PFSK-1 (cell line): Measurements from ENCODE around the gene C16orf95.

Source experiments
- FOXP2 ChIP-seq: optimal IDR thresholded peaks from 2 replicates; pipeline ENCODE3; 2011; ENCODE audit warnings: borderline replicate concordance, control low read depth, inconsistent platforms; ENCODE audit not compliant: insufficient read depth; ENCODE audit errors: extremely low read length, extremely low read depth
- POLR2AphosphoS5 ChIP-seq: IDR thresholded peaks from 2 replicates; pipeline ENCODE4 v1.6.1; 2012; ENCODE audit warnings: low read depth, mild to moderate bottlenecking, control low read depth, low read length, moderate library complexity
- REST ChIP-seq, 2 experiments: IDR thresholded peaks; 2 replicates each; pipeline versions ENCODE4 v1.6.1 to v1.8.0; 2011 to 2012; ENCODE audit warnings: low read depth in 2 of 2, low read length in 2 of 2, control low read depth in 1 of 2, inconsistent platforms in 1 of 2, mild to moderate bottlenecking in 1 of 2, moderate library complexity in 1 of 2; ENCODE audit not compliant: insufficient read depth in 1 of 2
- SIN3A ChIP-seq: IDR thresholded peaks from 2 replicates; pipeline ENCODE4 v1.6.1; 2012; ENCODE audit warnings: mild to moderate bottlenecking, low read length, moderate library complexity, borderline replicate concordance; ENCODE audit not compliant: insufficient read depth
- TAF1 ChIP-seq: IDR thresholded peaks from 2 replicates; pipeline ENCODE4 v1.6.1; 2012; ENCODE audit warnings: low read length, control low read depth, borderline replicate concordance; ENCODE audit not compliant: insufficient read depth

Gene C16orf95

GRCh38 chr16:87339086-87339723 lies 22.0 kb upstream of the C16orf95 start:
- TF ChIP-seq SIN3A (no peak), REST (IDR thresholded peaks at IDR 0.05; ENCODE audit: insufficient read depth in 1 of 2, low read depth in 2 of 2, low read length in 2 of 2) (no peak), TAF1 (no peak), FOXP2 (no peak), POLR2AphosphoS5 (no peak)

GRCh38 chr16:87338155-87338765 lies 21.1 kb upstream of the C16orf95 start:
- no peak for TF ChIP-seq TAF1
- no peak for TF ChIP-seq FOXP2
- TF ChIP-seq REST (IDR thresholded peaks at IDR 0.05; ENCODE audit: insufficient read depth in 1 of 2, low read depth in 2 of 2, low read length in 2 of 2): no peak
- no peak for TF ChIP-seq SIN3A
- no peak for TF ChIP-seq POLR2AphosphoS5

GRCh38 chr16:87337262-87337771 lies 20.1 kb upstream of the C16orf95 start:
- no peak for TF ChIP-seq FOXP2
- no peak for TF ChIP-seq SIN3A
- no peak for TF ChIP-seq POLR2AphosphoS5
- TF ChIP-seq TAF1: no peak
- no peak for TF ChIP-seq REST (IDR thresholded peaks at IDR 0.05; ENCODE audit: insufficient read depth in 1 of 2, low read depth in 2 of 2, low read length in 2 of 2)

GRCh38 chr16:87336434-87337240 lies 19.4 kb upstream of the C16orf95 start:
- TF ChIP-seq REST (IDR thresholded peaks at IDR 0.05; ENCODE audit: insufficient read depth in 1 of 2, low read depth in 2 of 2, low read length in 2 of 2) (no peak), POLR2AphosphoS5 (no peak), TAF1 (no peak)
